T-helper 17 cell (primary cell): ENCODE data around the gene CLDN20. TPM values are rescaled to one million over a fixed set of nuclear protein-coding genes. Genes with fewer than 3 reads are reported as not detected.
"Not testable (repeated sequence)": the region's sequence is repeated elsewhere in the genome, so short reads cannot be mapped to it uniquely, and the experiment has no call there.

Source experiments
- ATAC-seq: fragments of 150-1000 bp; cut with Tn5 transposase; 2 replicates; pipeline ENCODE4 v1.10.0; 2021; ENCODE audit warnings: mild to moderate bottlenecking, moderate library complexity
- DNase-seq, 3 donors: peaks; one replicate each; pipeline versions ENCODE4 v3.0.0 to v3.0.0-alpha.2; 2020 to 2021
- H3K9me3 ChIP-seq: one replicate; pipeline ENCODE4 v1.7.0; 2013; ENCODE audit warnings: low read length, mild to moderate bottlenecking; ENCODE audit not compliant: control insufficient read depth, poor library complexity, severe bottlenecking
- H3K27ac Mint-ChIP-seq: one replicate; pipeline ENCODE4 v1.8.0; 2022; ENCODE audit warnings: mild to moderate bottlenecking, moderate library complexity, mixed read lengths
- H3K27me3 Mint-ChIP-seq: one replicate; pipeline ENCODE4 v1.8.0; 2022; ENCODE audit warnings: mixed read lengths
- H3K36me3 Mint-ChIP-seq: one replicate; pipeline ENCODE4 v1.8.0; 2022; ENCODE audit warnings: low read depth, mixed read lengths
- H3K4me1 Mint-ChIP-seq: one replicate; pipeline ENCODE4 v1.8.0; 2022; ENCODE audit warnings: mild to moderate bottlenecking, mixed read lengths
- H3K4me3 Mint-ChIP-seq: one replicate; pipeline ENCODE4 v1.8.0; 2022; ENCODE audit warnings: mild to moderate bottlenecking, moderate library complexity, mixed read lengths
- total RNA-seq, 4 donors: library from RNA in 2 of 4; stranded (reverse) in 2 of 4; gene quantifications; one replicate each; pipeline ENCODE4 v1.2.3 and lab custom pipeline; 2022 to 2026

Gene CLDN20
- total RNA-seq, 2 donors from 2014 or later = not detected

GRCh38 chr6:155284775-155285174 lies 21.0 kb downstream of the CLDN20 start:
- Mint-ChIP-seq H3K36me3 (peaks cover 9% of the 10 kb centered on the region), H3K4me3 (no peak overlapping the region), H3K27me3 (no peaks in the 10 kb centered on the region), H3K27ac (no peak overlapping the region), H3K4me1 (peaks cover 11% of the 10 kb centered on the region)
- DNase-seq (no peak), ATAC-seq (no peak)
- H3K9me3 ChIP-seq = no peaks in the 10 kb centered on the region

- DNase-seq (no peak), ATAC-seq (no peak)
- H3K9me3 ChIP-seq = no peaks in the 10 kb centered on the region
- Mint-ChIP-seq H3K27me3 (no peaks in the 10 kb centered on the region), H3K36me3 (peaks cover 10% of the 10 kb centered on the region), H3K4me1 (peaks cover 19% of the 10 kb centered on the region), H3K4me3 (no peak overlapping the region), H3K27ac (peak overlapping the region; percentile 57)
These were observed 23.9 kb downstream of the CLDN20 start for GRCh38 chr6:155287762-155288161.

- no peak for ATAC-seq
- peaks cover 25% of the 10 kb centered on the region for H3K4me1 Mint-ChIP-seq
- no peaks in the 10 kb centered on the region for H3K27me3 Mint-ChIP-seq
- H3K27ac Mint-ChIP-seq = no peak overlapping the region
- no peak for DNase-seq
- H3K36me3 Mint-ChIP-seq = peaks cover 16% of the 10 kb centered on the region
- H3K9me3 ChIP-seq = no peaks in the 10 kb centered on the region
- no peak overlapping the region for H3K4me3 Mint-ChIP-seq
These were observed 26.7 kb downstream of the CLDN20 start for GRCh38 chr6:155290491-155290890.

GRCh38 chr6:155291291-155291690 lies 27.5 kb downstream of the CLDN20 start:
- DNase-seq (no peak), ATAC-seq (no peak)
- Mint-ChIP-seq H3K4me3 (no peak overlapping the region), H3K27me3 (no peaks in the 10 kb centered on the region), H3K4me1 (peaks cover 23% of the 10 kb centered on the region), H3K36me3 (peaks cover 16% of the 10 kb centered on the region), H3K27ac (no peak overlapping the region)
- no peaks in the 10 kb centered on the region for H3K9me3 ChIP-seq

- Mint-ChIP-seq H3K36me3 (peaks cover 19% of the 10 kb centered on the region), H3K4me1 (peaks cover 27% of the 10 kb centered on the region), H3K27ac (no peak overlapping the region), H3K4me3 (no peak overlapping the region), H3K27me3 (no peaks in the 10 kb centered on the region)
- DNase-seq (no peak), ATAC-seq (no peak)
- H3K9me3 ChIP-seq = no peaks in the 10 kb centered on the region
These were observed 28.9 kb downstream of the CLDN20 start for GRCh38 chr6:155292711-155293110.

- H3K27ac Mint-ChIP-seq = no peak overlapping the region
- H3K27me3 Mint-ChIP-seq = no peaks in the 10 kb centered on the region
- peaks cover 16% of the 10 kb centered on the region for H3K36me3 Mint-ChIP-seq
- ATAC-seq (no peak), DNase-seq (no peak)
- H3K4me3 Mint-ChIP-seq = no peak overlapping the region
- H3K4me1 Mint-ChIP-seq = peaks cover 21% of the 10 kb centered on the region
- no peaks in the 10 kb centered on the region for H3K9me3 ChIP-seq
These were observed 33.9 kb downstream of the CLDN20 start for GRCh38 chr6:155297669-155298068.

- ATAC-seq (no peak), DNase-seq (no peak)
- H3K4me1 Mint-ChIP-seq = peaks cover 15% of the 10 kb centered on the region
- H3K36me3 Mint-ChIP-seq = peaks cover 8% of the 10 kb centered on the region
- no peaks in the 10 kb centered on the region for H3K27me3 Mint-ChIP-seq
- H3K9me3 ChIP-seq = no peaks in the 10 kb centered on the region
- no peak overlapping the region for H3K27ac Mint-ChIP-seq
- H3K4me3 Mint-ChIP-seq = no peak overlapping the region
These were observed 38.1 kb downstream of the CLDN20 start for GRCh38 chr6:155301867-155302266.

GRCh38 chr6:155303361-155303870 lies 39.6 kb downstream of the CLDN20 start:
- H3K4me3 Mint-ChIP-seq = no peak overlapping the region
- H3K36me3 Mint-ChIP-seq = peaks cover 4% of the 10 kb centered on the region
- H3K27ac Mint-ChIP-seq = no peak overlapping the region
- no peaks in the 10 kb centered on the region for H3K27me3 Mint-ChIP-seq
- ATAC-seq (no peak), DNase-seq (no peak)
- H3K4me1 Mint-ChIP-seq = peaks cover 9% of the 10 kb centered on the region
- no peaks in the 10 kb centered on the region for H3K9me3 ChIP-seq

GRCh38 chr6:155306958-155307357 lies 43.1 kb downstream of the CLDN20 start:
- H3K9me3 ChIP-seq = no peaks in the 10 kb centered on the region
- no peak for DNase-seq
- ATAC-seq = no peak
- no peak overlapping the region for H3K27ac Mint-ChIP-seq
- peaks cover 6% of the 10 kb centered on the region for H3K36me3 Mint-ChIP-seq
- peaks cover 10% of the 10 kb centered on the region for H3K4me1 Mint-ChIP-seq
- no peak overlapping the region for H3K4me3 Mint-ChIP-seq
- no peaks in the 10 kb centered on the region for H3K27me3 Mint-ChIP-seq

- H3K4me3 Mint-ChIP-seq = no peak overlapping the region
- H3K27me3 Mint-ChIP-seq = no peaks in the 10 kb centered on the region
- ATAC-seq = no peak
- no peak overlapping the region for H3K27ac Mint-ChIP-seq
- no peaks in the 10 kb centered on the region for H3K9me3 ChIP-seq
- peaks cover 22% of the 10 kb centered on the region for H3K4me1 Mint-ChIP-seq
- H3K36me3 Mint-ChIP-seq = peaks cover 6% of the 10 kb centered on the region
- DNase-seq = no peak
These were observed 45.3 kb downstream of the CLDN20 start for GRCh38 chr6:155309150-155309549.

GRCh38 chr6:155310596-155310995 lies 46.8 kb downstream of the CLDN20 start:
- Mint-ChIP-seq H3K4me1 (peaks cover 28% of the 10 kb centered on the region), H3K27me3 (no peaks in the 10 kb centered on the region), H3K36me3 (peaks cover 6% of the 10 kb centered on the region), H3K27ac (peak overlapping the region; percentile 81), H3K4me3 (no peak overlapping the region)
- no peak for DNase-seq
- no peak for ATAC-seq
- no peaks in the 10 kb centered on the region for H3K9me3 ChIP-seq

- ATAC-seq (no peak), DNase-seq (no peak)
- Mint-ChIP-seq H3K4me1 (peaks cover 28% of the 10 kb centered on the region), H3K36me3 (peaks cover 6% of the 10 kb centered on the region), H3K4me3 (no peak overlapping the region), H3K27ac (peak overlapping the region; percentile 81), H3K27me3 (no peaks in the 10 kb centered on the region)
- no peaks in the 10 kb centered on the region for H3K9me3 ChIP-seq
These were observed 47.3 kb downstream of the CLDN20 start for GRCh38 chr6:155311086-155311485.

GRCh38 chr6:155311583-155311982 lies 47.8 kb downstream of the CLDN20 start:
- no peak for ATAC-seq
- DNase-seq = no peak
- H3K9me3 ChIP-seq = no peaks in the 10 kb centered on the region
- no peak overlapping the region for H3K27ac Mint-ChIP-seq
- no peaks in the 10 kb centered on the region for H3K27me3 Mint-ChIP-seq
- no peak overlapping the region for H3K4me3 Mint-ChIP-seq
- H3K4me1 Mint-ChIP-seq = peaks cover 28% of the 10 kb centered on the region
- peaks cover 6% of the 10 kb centered on the region for H3K36me3 Mint-ChIP-seq

GRCh38 chr6:155312950-155313349 lies 49.1 kb downstream of the CLDN20 start:
- H3K36me3 Mint-ChIP-seq, H3K27me3 Mint-ChIP-seq, DNase-seq, ATAC-seq, H3K9me3 ChIP-seq: not testable (repeated sequence)
- peaks cover 28% of the 10 kb centered on the region for H3K4me1 Mint-ChIP-seq
- H3K4me3 Mint-ChIP-seq = peak overlapping the region; percentile 59
- peak overlapping the region; percentile 97 for H3K27ac Mint-ChIP-seq
